ENCODE measurements around the gene ANAPC1. TPM values are rescaled to one million over a fixed set of nuclear protein-coding genes. Genes with fewer than 3 reads are reported as not detected.
"Not testable (repeated sequence)": the region's sequence is repeated elsewhere in the genome, so short reads cannot be mapped to it uniquely, and the experiment has no call there.

Gene ANAPC1
- total and polyA plus RNA-seq, 2 donors from 2014 or later, result 5.8 to 33.2 TPM

DNA sequence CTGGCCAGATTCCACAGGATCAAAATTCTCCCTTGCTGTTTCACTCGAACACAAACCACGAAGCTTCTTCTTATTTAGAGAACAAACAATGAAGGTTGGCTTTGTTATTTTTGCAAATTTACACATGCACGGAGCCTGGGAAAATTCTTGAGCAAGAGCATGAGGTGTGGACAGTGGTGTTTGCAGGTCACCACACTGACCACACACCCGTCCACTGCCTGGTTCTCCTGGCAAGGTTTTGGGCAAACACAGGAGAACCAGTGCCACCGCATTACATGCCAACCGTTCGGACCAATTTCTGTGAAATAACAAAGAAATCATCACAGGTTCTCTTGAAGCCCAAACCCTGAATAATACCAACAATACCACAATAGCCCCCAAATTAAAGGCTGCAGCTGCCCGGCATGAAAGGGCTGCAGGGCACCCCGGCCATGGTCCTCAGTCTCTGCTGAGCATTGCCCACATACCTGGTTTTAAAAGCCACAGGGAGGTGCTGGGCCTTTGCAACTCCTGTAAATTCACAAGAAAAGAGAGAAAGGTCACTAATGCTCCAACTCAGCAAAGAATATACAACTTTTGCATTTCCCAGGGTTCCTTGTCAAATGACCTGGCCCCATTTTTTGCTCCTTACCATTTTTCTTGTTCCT is 154.1 kb downstream of the ANAPC1 start:
- H3K4me1 ChIP-seq (ENCODE audit: control insufficient read depth in 2 of 3, insufficient read depth in 2 of 3, low read depth in 1 of 3, low read length in 3 of 3); H3K9me3 ChIP-seq (ENCODE audit: control insufficient read depth in 2 of 3, insufficient read depth in 1 of 3, low read length in 3 of 3); intact Hi-C loops (cut with DNase I); H3K27me3 ChIP-seq (ENCODE audit: control insufficient read depth, insufficient read depth, low read length); H3K36me3 ChIP-seq (ENCODE audit: control insufficient read depth in 2 of 3, insufficient read depth in 3 of 3, low read length in 3 of 3); FAIRE-seq; H3K9ac ChIP-seq (ENCODE audit: low read length in 3 of 3); H3K4me3 ChIP-seq (ENCODE audit: low read length in 3 of 3); H3K27ac ChIP-seq (ENCODE audit: low read depth in 2 of 2, low read length in 2 of 2); DNase-seq: not testable (repeated sequence)

- H3K4me1 ChIP-seq (ENCODE audit: control insufficient read depth in 2 of 3, insufficient read depth in 2 of 3, low read depth in 1 of 3, low read length in 3 of 3); H3K27me3 ChIP-seq (ENCODE audit: control insufficient read depth, insufficient read depth, low read length); H3K4me3 ChIP-seq (ENCODE audit: low read length in 3 of 3); H3K9me3 ChIP-seq (ENCODE audit: control insufficient read depth in 2 of 3, insufficient read depth in 1 of 3, low read length in 3 of 3); H3K9ac ChIP-seq (ENCODE audit: low read length in 3 of 3); H3K36me3 ChIP-seq (ENCODE audit: control insufficient read depth in 2 of 3, insufficient read depth in 3 of 3, low read length in 3 of 3); DNase-seq; H3K27ac ChIP-seq (ENCODE audit: low read depth in 2 of 2, low read length in 2 of 2); FAIRE-seq; intact Hi-C loops (cut with DNase I): not testable (repeated sequence)
These were observed 156.3 kb downstream of the ANAPC1 start for GRCh38 chr2:111727611-111728110.

GRCh38 chr2:111725742-111726141 is 158.3 kb downstream of the ANAPC1 start:
- intact Hi-C loops (cut with DNase I); H3K9ac ChIP-seq (ENCODE audit: low read length in 3 of 3); H3K9me3 ChIP-seq (ENCODE audit: control insufficient read depth in 2 of 3, insufficient read depth in 1 of 3, low read length in 3 of 3); H3K27me3 ChIP-seq (ENCODE audit: control insufficient read depth, insufficient read depth, low read length); H3K36me3 ChIP-seq (ENCODE audit: control insufficient read depth in 2 of 3, insufficient read depth in 3 of 3, low read length in 3 of 3); H3K27ac ChIP-seq (ENCODE audit: low read depth in 2 of 2, low read length in 2 of 2); DNase-seq; H3K4me3 ChIP-seq (ENCODE audit: low read length in 3 of 3); H3K4me1 ChIP-seq (ENCODE audit: control insufficient read depth in 2 of 3, insufficient read depth in 2 of 3, low read depth in 1 of 3, low read length in 3 of 3); FAIRE-seq: not testable (repeated sequence)

DNA sequence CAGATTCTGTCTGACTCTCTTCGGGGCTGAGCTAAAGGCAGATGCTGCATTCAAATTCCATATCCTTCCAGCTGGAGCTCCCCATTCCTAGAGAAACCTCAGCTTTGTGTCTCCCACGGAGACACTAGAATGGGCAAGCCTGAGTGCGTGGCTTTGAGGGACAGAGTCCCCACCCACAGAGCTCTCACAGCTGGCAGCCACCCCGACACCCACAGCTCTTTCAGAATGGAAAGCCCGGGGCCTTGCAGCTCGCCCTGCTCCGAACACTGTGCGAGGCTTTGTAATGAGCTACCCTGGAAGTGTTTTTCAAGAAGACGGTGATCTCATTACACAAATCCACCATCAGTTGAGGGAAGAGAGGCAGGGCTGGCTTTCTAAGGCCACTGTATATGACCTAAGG is 164.4 kb downstream of the ANAPC1 start:
- H3K4me1 ChIP-seq (ENCODE audit: control insufficient read depth in 2 of 3, insufficient read depth in 2 of 3, low read depth in 1 of 3, low read length in 3 of 3); H3K36me3 ChIP-seq (ENCODE audit: control insufficient read depth in 2 of 3, insufficient read depth in 3 of 3, low read length in 3 of 3); H3K4me3 ChIP-seq (ENCODE audit: low read length in 3 of 3); DNase-seq; H3K9ac ChIP-seq (ENCODE audit: low read length in 3 of 3); H3K27me3 ChIP-seq (ENCODE audit: control insufficient read depth, insufficient read depth, low read length); FAIRE-seq; H3K9me3 ChIP-seq (ENCODE audit: control insufficient read depth in 2 of 3, insufficient read depth in 1 of 3, low read length in 3 of 3); H3K27ac ChIP-seq (ENCODE audit: low read depth in 2 of 2, low read length in 2 of 2); intact Hi-C loops (cut with DNase I): not testable (repeated sequence)

Small RNA genes within 50 kb of the gene (microRNA-seq; reads per million reads assigned to microRNA genes)
- not detected for gene MIR4771-2

Other genes with a start within 250 kb of the ANAPC1 start
- gene MERTK, start 14.4 kb upstream of the ANAPC1 start, total RNA-seq, result 32.2 TPM
- gene MERTK, start 14.4 kb upstream of the ANAPC1 start, polyA plus RNA-seq (ENCODE audit: insufficient read depth, low read depth, low replicate concordance), result 9.2 TPM
- 21.9 TPM for gene TMEM87B, start 171.1 kb upstream of the ANAPC1 start, total RNA-seq
- 6.5 TPM for gene TMEM87B, start 171.1 kb upstream of the ANAPC1 start, polyA plus RNA-seq (ENCODE audit: insufficient read depth, low read depth, low replicate concordance)

Data from kidney (tissue), 11 donors.